ENCODE measurements around the gene LY6G6C. TPM values are rescaled to one million over a fixed set of nuclear protein-coding genes. Genes with fewer than 3 reads are reported as not detected.
A peak's percentile ranks its signal among the peaks of the same experiment; 100 is the strongest.

Gene LY6G6C
- polyA plus RNA-seq, 3 donors = 0.27 TPM; not detected in 2

DNA sequence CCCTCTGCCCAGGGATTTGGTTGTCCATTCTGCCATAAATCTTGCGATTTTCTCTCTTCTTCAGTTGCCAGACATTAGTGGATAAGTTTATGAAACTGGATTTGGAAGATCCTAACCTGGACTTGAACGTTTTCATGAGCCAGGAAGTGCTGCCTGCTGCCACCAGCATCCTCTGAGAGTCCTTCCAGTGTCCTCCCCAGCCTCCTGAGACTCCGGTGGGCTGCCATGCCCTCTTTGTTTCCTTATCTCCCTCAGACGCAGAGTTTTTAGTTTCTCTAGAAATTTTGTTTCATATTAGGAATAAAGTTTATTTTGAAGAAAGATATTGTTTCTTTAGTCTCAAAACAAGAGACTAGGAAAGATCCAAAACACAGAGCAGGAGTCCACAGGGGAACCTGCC lies 40.8 kb upstream of the LY6G6C start, which contains the start of gene SAPCD1:
SAPCD1 (plus strand) TSS at position 301 of the 400 bp plus-strand sequence. CDS start 399 bp downstream, outside the sequence.
- intact Hi-C loops (cut with micrococcal nuclease) = no loop called here
- Mint-ChIP-seq H3K36me3 (peaks cover 37 to 56% of the 10 kb centered on the region in 2 donors), H3K4me1 (peaks cover 5% of the 10 kb centered on the region), H3K4me3 (no peak within 1 kb of the TSS), H3K9me3 (no peaks in the 10 kb centered on the region), H3K27me3 (ENCODE audit: low read depth in 3 of 3) (peaks cover 1 to 11% (median 1%) of the 10 kb centered on the region in 3 donors), H3K27ac (peak within 1 kb of the TSS in 5 of 7 donors; percentile 15 to 31 (median 21))
- no peak for DNase-seq
- H3K4me3 ChIP-seq (replicated peaks in 1 of 3; ENCODE audit: low read depth in 2 of 3, low read length in 3 of 3) = no peak within 1 kb of the TSS
- 67% methylated on average over 1 of the region's 4 CpGs for WGBS (ENCODE audit: insufficient coverage)
- no peaks in the 10 kb centered on the region for H3K79me2 ChIP-seq (ENCODE audit: insufficient read depth, low read length)
- no peak within 1 kb of the TSS for H3K27ac ChIP-seq (ENCODE audit: low read depth in 1 of 2, low read length in 2 of 2)
- TF ChIP-seq, protein P1, sequence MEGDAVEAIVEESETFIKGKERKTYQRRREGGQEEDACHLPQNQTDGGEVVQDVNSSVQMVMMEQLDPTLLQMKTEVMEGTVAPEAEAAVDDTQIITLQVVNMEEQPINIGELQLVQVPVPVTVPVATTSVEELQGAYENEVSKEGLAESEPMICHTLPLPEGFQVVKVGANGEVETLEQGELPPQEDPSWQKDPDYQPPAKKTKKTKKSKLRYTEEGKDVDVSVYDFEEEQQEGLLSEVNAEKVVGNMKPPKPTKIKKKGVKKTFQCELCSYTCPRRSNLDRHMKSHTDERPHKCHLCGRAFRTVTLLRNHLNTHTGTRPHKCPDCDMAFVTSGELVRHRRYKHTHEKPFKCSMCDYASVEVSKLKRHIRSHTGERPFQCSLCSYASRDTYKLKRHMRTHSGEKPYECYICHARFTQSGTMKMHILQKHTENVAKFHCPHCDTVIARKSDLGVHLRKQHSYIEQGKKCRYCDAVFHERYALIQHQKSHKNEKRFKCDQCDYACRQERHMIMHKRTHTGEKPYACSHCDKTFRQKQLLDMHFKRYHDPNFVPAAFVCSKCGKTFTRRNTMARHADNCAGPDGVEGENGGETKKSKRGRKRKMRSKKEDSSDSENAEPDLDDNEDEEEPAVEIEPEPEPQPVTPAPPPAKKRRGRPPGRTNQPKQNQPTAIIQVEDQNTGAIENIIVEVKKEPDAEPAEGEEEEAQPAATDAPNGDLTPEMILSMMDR (IDR thresholded peaks at IDR 0.05) = no peak
- H3K27me3 ChIP-seq (ENCODE audit: control insufficient read depth in 2 of 2, insufficient read depth in 2 of 2, low read length in 2 of 2) = no peaks in the 10 kb centered on the region
- H3K9ac ChIP-seq (ENCODE audit: insufficient read depth, low read length, poor library complexity, severe bottlenecking) = no peak within 1 kb of the TSS
- H3K36me3 ChIP-seq (replicated peaks in 1 of 2; ENCODE audit: control insufficient read depth in 1 of 2, insufficient read depth in 2 of 2, low read length in 2 of 2) = peaks cover 18 to 50% of the 10 kb centered on the region in 2 donors
- H2AFZ ChIP-seq (ENCODE audit: insufficient read depth, low read depth, low read length, poor library complexity, severe bottlenecking) = no peak within 1 kb of the TSS
- H3K4me1 ChIP-seq (ENCODE audit: control insufficient read depth in 1 of 2, insufficient read depth in 2 of 2, low read length in 2 of 2) = peaks cover 2% of the 10 kb centered on the region in 2 donors
- H3K9me3 ChIP-seq (replicated peaks in 1 of 2; ENCODE audit: control insufficient read depth in 1 of 2, insufficient read depth in 1 of 2, low read length in 2 of 2) = no peaks in the 10 kb centered on the region
- H4K20me1 ChIP-seq (ENCODE audit: insufficient read depth, low read length) = no peaks in the 10 kb centered on the region
- H3K4me2 ChIP-seq (replicated peaks; ENCODE audit: extremely low read depth, low read length, poor library complexity, severe bottlenecking) = no peak within 1 kb of the TSS

DNA sequence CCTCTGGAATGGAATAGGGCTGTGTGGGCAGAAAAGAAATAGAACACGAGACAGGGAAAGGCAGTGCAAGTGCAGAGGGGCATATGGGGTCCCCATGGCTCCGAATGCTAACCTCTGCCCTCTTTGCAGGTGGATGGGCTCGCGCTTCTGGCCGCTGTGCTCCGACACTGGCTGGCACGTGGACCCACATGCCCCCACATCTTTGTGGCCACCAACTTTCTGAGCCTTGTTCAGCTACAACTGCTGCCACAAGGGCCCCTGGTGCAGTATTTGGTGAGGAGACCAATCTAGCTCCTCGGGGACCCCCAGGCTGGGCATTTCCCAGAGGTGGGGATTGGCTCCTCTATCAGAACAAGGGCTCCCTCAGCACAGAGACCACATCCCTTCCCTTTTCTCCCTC lies 39.8 kb upstream of the LY6G6C start:
- Histone ChIP-seq H2AFZ (ENCODE audit: insufficient read depth, low read depth, low read length, poor library complexity, severe bottlenecking) (no peak overlapping the region), H3K4me3 (replicated peaks in 1 of 3; ENCODE audit: low read depth in 2 of 3, low read length in 3 of 3) (no peak overlapping the region), H3K27me3 (ENCODE audit: control insufficient read depth in 2 of 2, insufficient read depth in 2 of 2, low read length in 2 of 2) (no peaks in the 10 kb centered on the region), H4K20me1 (ENCODE audit: insufficient read depth, low read length) (no peaks in the 10 kb centered on the region), H3K9me3 (replicated peaks in 1 of 2; ENCODE audit: control insufficient read depth in 1 of 2, insufficient read depth in 1 of 2, low read length in 2 of 2) (no peaks in the 10 kb centered on the region), H3K4me1 (ENCODE audit: control insufficient read depth in 1 of 2, insufficient read depth in 2 of 2, low read length in 2 of 2) (no peaks in the 10 kb centered on the region), H3K79me2 (ENCODE audit: insufficient read depth, low read length) (no peaks in the 10 kb centered on the region), H3K9ac (ENCODE audit: insufficient read depth, low read length, poor library complexity, severe bottlenecking) (no peak overlapping the region), H3K36me3 (replicated peaks in 1 of 2; ENCODE audit: control insufficient read depth in 1 of 2, insufficient read depth in 2 of 2, low read length in 2 of 2) (peaks cover 18 to 50% of the 10 kb centered on the region in 2 donors), H3K27ac (ENCODE audit: low read depth in 1 of 2, low read length in 2 of 2) (no peak overlapping the region), H3K4me2 (replicated peaks; ENCODE audit: extremely low read depth, low read length, poor library complexity, severe bottlenecking) (no peak overlapping the region)
- intact Hi-C loops (cut with micrococcal nuclease) = no loop called here
- peaks cover 1 to 10% (median 1%) of the 10 kb centered on the region in 3 donors for H3K27me3 Mint-ChIP-seq (ENCODE audit: low read depth in 3 of 3)
- no peak overlapping the region for H3K4me3 Mint-ChIP-seq
- 93% methylated on average over 6 of the region's 8 CpGs for WGBS (ENCODE audit: insufficient coverage)
- H3K9me3 Mint-ChIP-seq = no peaks in the 10 kb centered on the region
- DNase-seq = no peak
- H3K36me3 Mint-ChIP-seq = peaks cover 37 to 56% of the 10 kb centered on the region in 2 donors
- H3K27ac Mint-ChIP-seq = no peak overlapping the region
- TF ChIP-seq, protein P1 (IDR thresholded peaks at IDR 0.05) = no peak
- H3K4me1 Mint-ChIP-seq = no peaks in the 10 kb centered on the region

Measured in CD14-positive monocyte (primary cell).